ENCODE measurements around the gene AVPI1.
A peak's percentile ranks its signal among the peaks of the same experiment; 100 is the strongest.
"Not testable (repeated sequence)": the region's sequence is repeated elsewhere in the genome, so short reads cannot be mapped to it uniquely, and the experiment has no call there.

The AVPI1 gene

GRCh38 chr10:97682042-97682441 is 5.0 kb downstream of the AVPI1 start:
- DNase-seq = no peak

GRCh38 chr10:97679594-97679993 is 7.4 kb downstream of the AVPI1 start:
- no peak for DNase-seq

- DNase-seq = peak; percentile 39
Measured at GRCh38 chr10:97676770-97677581, 10.1 kb downstream of the AVPI1 start.

GRCh38 chr10:97675222-97675621 is 11.8 kb downstream of the AVPI1 start:
- DNase-seq = no peak

GRCh38 chr10:97673736-97674525 is 13.1 kb downstream of the AVPI1 start:
- peak; percentile 55 for DNase-seq

- no peak for DNase-seq
Measured at GRCh38 chr10:97669571-97669970, 17.5 kb downstream of the AVPI1 start.

- no peak for DNase-seq
Measured at GRCh38 chr10:97667463-97667862, 19.6 kb downstream of the AVPI1 start.

- DNase-seq = no peak
Measured at GRCh38 chr10:97666992-97667391, 20.0 kb downstream of the AVPI1 start.

- DNase-seq = no peak
Measured at GRCh38 chr10:97664282-97664850, 22.7 kb downstream of the AVPI1 start.

GRCh38 chr10:97659589-97659988 is 27.5 kb downstream of the AVPI1 start:
- DNase-seq = no peak

- no peak for DNase-seq
Measured at GRCh38 chr10:97656777-97657176, 30.3 kb downstream of the AVPI1 start.

GRCh38 chr10:97651773-97652172 is 35.3 kb downstream of the AVPI1 start:
- no peak for DNase-seq

GRCh38 chr10:97650726-97651125 is 36.3 kb downstream of the AVPI1 start:
- DNase-seq = no peak

GRCh38 chr10:97649405-97649750 is 37.7 kb downstream of the AVPI1 start:
- DNase-seq = not testable (repeated sequence)

- peak; percentile 59 for DNase-seq
Measured at GRCh38 chr10:97648562-97649404, 38.3 kb downstream of the AVPI1 start.

GRCh38 chr10:97647556-97647955 is 39.5 kb downstream of the AVPI1 start:
- DNase-seq = no peak

GRCh38 chr10:97644936-97645335 is 42.1 kb downstream of the AVPI1 start:
- DNase-seq = no peak

GRCh38 chr10:97643441-97643985 is 43.5 kb downstream of the AVPI1 start:
- DNase-seq = no peak

- not testable (repeated sequence) for DNase-seq
Measured at GRCh38 chr10:97642471-97643159, 44.4 kb downstream of the AVPI1 start.

GRCh38 chr10:97640868-97641811 is 45.9 kb downstream of the AVPI1 start:
- DNase-seq = peak; percentile 10
